Stimulated activated CD8-positive, alpha-beta memory T cell treated with anti-CD3 and anti-CD28 coated beads, Interleukin-4, amount 100 ng/mL, for 48 hours (primary cell): ENCODE measurements around the gene JAG1.

Source experiments
- DNase-seq: peaks from one replicate; pipeline ENCODE4 v3.0.0-alpha.2; 2020

JAG1 gene

GRCh38 chr20:10651227-10651990 is 22.4 kb downstream of the JAG1 start:
- no peak for DNase-seq

- DNase-seq = no peak
These were observed 24.0 kb downstream of the JAG1 start for GRCh38 chr20:10649797-10650160.

- DNase-seq = no peak
These were observed 24.6 kb downstream of the JAG1 start for GRCh38 chr20:10649080-10649796.

- no peak for DNase-seq
These were observed 25.1 kb downstream of the JAG1 start for GRCh38 chr20:10648651-10649050.

- no peak for DNase-seq
These were observed 25.9 kb downstream of the JAG1 start for GRCh38 chr20:10647909-10648308.

- no peak for DNase-seq
These were observed 26.3 kb downstream of the JAG1 start for GRCh38 chr20:10647471-10647870.

- DNase-seq = no peak
These were observed 26.8 kb downstream of the JAG1 start for GRCh38 chr20:10646886-10647420.

GRCh38 chr20:10646006-10646405 is 27.8 kb downstream of the JAG1 start:
- DNase-seq = no peak

- no peak for DNase-seq
These were observed 28.6 kb downstream of the JAG1 start for GRCh38 chr20:10645205-10645570.

- DNase-seq = no peak
These were observed 29.2 kb downstream of the JAG1 start for GRCh38 chr20:10644458-10645204.

GRCh38 chr20:10643560-10643873 is 30.3 kb downstream of the JAG1 start:
- DNase-seq = no peak

- no peak for DNase-seq
These were observed 30.8 kb downstream of the JAG1 start for GRCh38 chr20:10642856-10643559.

GRCh38 chr20:10641893-10642292 is 31.9 kb downstream of the JAG1 start:
- DNase-seq = no peak

GRCh38 chr20:10641467-10641866 is 32.3 kb downstream of the JAG1 start:
- no peak for DNase-seq

GRCh38 chr20:10640897-10641296 is 32.9 kb downstream of the JAG1 start:
- no peak for DNase-seq

GRCh38 chr20:10639737-10640556 is 33.9 kb downstream of the JAG1 start:
- no peak for DNase-seq

- no peak for DNase-seq
These were observed 34.6 kb downstream of the JAG1 start for GRCh38 chr20:10639077-10639736.

- no peak for DNase-seq
These were observed 36.2 kb downstream of the JAG1 start for GRCh38 chr20:10637563-10637962.

- no peak for DNase-seq
These were observed 36.7 kb downstream of the JAG1 start for GRCh38 chr20:10637031-10637559.

GRCh38 chr20:10636326-10636818 is 37.4 kb downstream of the JAG1 start:
- no peak for DNase-seq
